Loucy (cell line): ENCODE data around the gene MCUR1.

Source experiments
- EZH2phosphoT487 ChIP-seq: fragments of 200-600 bp; IDR thresholded peaks from 2 replicates; pipeline ENCODE4 v1.6.1; 2018; ENCODE audit warnings: antibody characterized with exemption, mild to moderate bottlenecking, moderate library complexity, borderline replicate concordance
- TF ChIP-seq, protein P1 (sequence below): fragments of 200-600 bp; sonication (generic); conservative IDR thresholded peaks from 2 replicates; pipeline ENCODE4 v1.5.1; 2014; ENCODE audit warnings: mild to moderate bottlenecking, antibody characterized with exemption, low read length

DNA sequence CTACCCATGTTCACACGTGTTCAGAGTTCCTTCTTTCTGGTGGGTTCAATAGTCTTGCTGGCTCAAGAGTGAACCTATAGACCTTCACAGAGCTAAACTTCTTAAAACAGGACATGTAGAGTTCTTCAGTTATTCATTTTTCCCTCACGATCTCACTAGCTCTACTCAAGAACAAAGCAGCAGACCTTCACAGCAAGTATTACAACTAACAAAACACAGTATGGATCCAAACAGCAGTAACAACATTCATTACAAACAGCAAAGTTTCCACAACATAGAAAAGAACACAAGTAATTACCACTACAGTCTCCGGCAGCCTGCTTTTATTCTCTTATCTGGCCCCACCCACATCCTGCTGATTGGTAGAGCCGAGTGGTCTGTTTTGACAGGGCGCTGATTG lies 39.5 kb upstream of the MCUR1 start:
- TF ChIP-seq, protein P1, sequence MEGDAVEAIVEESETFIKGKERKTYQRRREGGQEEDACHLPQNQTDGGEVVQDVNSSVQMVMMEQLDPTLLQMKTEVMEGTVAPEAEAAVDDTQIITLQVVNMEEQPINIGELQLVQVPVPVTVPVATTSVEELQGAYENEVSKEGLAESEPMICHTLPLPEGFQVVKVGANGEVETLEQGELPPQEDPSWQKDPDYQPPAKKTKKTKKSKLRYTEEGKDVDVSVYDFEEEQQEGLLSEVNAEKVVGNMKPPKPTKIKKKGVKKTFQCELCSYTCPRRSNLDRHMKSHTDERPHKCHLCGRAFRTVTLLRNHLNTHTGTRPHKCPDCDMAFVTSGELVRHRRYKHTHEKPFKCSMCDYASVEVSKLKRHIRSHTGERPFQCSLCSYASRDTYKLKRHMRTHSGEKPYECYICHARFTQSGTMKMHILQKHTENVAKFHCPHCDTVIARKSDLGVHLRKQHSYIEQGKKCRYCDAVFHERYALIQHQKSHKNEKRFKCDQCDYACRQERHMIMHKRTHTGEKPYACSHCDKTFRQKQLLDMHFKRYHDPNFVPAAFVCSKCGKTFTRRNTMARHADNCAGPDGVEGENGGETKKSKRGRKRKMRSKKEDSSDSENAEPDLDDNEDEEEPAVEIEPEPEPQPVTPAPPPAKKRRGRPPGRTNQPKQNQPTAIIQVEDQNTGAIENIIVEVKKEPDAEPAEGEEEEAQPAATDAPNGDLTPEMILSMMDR: no peak
- TF ChIP-seq EZH2phosphoT487: no peak
